BE2C (cell line): ENCODE data around the gene ZNF662.

Experiments
- DNase-seq: peaks from one replicate; pipeline ENCODE4 v3.0.0-alpha.2; 2020
- H3K27me3 ChIP-seq: fragments of 250-450 bp; sonication (Bioruptor Pico); 2 replicates; pipeline ENCODE4 v1.5.1; 2020; ENCODE audit warnings: mild to moderate bottlenecking
- H3K36me3 ChIP-seq: fragments of 250-450 bp; sonication (Bioruptor Pico); 2 replicates; pipeline ENCODE4 v1.5.1; 2020; ENCODE audit warnings: mild to moderate bottlenecking
- H3K4me1 ChIP-seq: fragments of 250-450 bp; sonication (Bioruptor Pico); 2 replicates; pipeline ENCODE4 v1.5.1; 2020
- H3K4me3 ChIP-seq: 2 replicates; pipeline ENCODE4 v1.5.1; 2011; ENCODE audit warnings: low read depth, low read length
- H3K9me3 ChIP-seq: fragments of 250-450 bp; sonication (Bioruptor Pico); 2 replicates; pipeline ENCODE4 v1.5.1; 2020
- TF ChIP-seq, protein P1 (sequence below): IDR thresholded peaks from 2 replicates; pipeline ENCODE4 v1.5.1; 2012; ENCODE audit warnings: mild to moderate bottlenecking, low read depth, low read length

ZNF662 gene

GRCh38 chr3:42871592-42872196, 34.2 kb upstream of the ZNF662 start:
- Histone ChIP-seq H3K27me3 (no peaks in the 10 kb centered on the region), H3K4me1 (peaks cover 13% of the 10 kb centered on the region), H3K9me3 (no peaks in the 10 kb centered on the region), H3K36me3 (no peaks in the 10 kb centered on the region), H3K4me3 (peak overlapping the region; percentile 16; the same call in 1 of the 2 replicates)
- TF ChIP-seq, protein P1, sequence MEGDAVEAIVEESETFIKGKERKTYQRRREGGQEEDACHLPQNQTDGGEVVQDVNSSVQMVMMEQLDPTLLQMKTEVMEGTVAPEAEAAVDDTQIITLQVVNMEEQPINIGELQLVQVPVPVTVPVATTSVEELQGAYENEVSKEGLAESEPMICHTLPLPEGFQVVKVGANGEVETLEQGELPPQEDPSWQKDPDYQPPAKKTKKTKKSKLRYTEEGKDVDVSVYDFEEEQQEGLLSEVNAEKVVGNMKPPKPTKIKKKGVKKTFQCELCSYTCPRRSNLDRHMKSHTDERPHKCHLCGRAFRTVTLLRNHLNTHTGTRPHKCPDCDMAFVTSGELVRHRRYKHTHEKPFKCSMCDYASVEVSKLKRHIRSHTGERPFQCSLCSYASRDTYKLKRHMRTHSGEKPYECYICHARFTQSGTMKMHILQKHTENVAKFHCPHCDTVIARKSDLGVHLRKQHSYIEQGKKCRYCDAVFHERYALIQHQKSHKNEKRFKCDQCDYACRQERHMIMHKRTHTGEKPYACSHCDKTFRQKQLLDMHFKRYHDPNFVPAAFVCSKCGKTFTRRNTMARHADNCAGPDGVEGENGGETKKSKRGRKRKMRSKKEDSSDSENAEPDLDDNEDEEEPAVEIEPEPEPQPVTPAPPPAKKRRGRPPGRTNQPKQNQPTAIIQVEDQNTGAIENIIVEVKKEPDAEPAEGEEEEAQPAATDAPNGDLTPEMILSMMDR = no peak
- DNase-seq = peak; percentile 74

GRCh38 chr3:42872718-42873117, 33.2 kb upstream of the ZNF662 start:
- TF ChIP-seq, protein P1 = no peak
- peaks cover 13% of the 10 kb centered on the region for H3K4me1 ChIP-seq
- H3K36me3 ChIP-seq = no peaks in the 10 kb centered on the region
- no peaks in the 10 kb centered on the region for H3K9me3 ChIP-seq
- H3K27me3 ChIP-seq = no peaks in the 10 kb centered on the region
- no peak for DNase-seq
- no peak overlapping the region for H3K4me3 ChIP-seq

GRCh38 chr3:42873221-42873982, 32.5 kb upstream of the ZNF662 start:
- no peak for DNase-seq
- no peaks in the 10 kb centered on the region for H3K9me3 ChIP-seq
- no peaks in the 10 kb centered on the region for H3K36me3 ChIP-seq
- TF ChIP-seq, protein P1 = no peak
- no peak overlapping the region for H3K4me3 ChIP-seq
- H3K27me3 ChIP-seq = no peaks in the 10 kb centered on the region
- H3K4me1 ChIP-seq = peaks cover 13% of the 10 kb centered on the region

DNA sequence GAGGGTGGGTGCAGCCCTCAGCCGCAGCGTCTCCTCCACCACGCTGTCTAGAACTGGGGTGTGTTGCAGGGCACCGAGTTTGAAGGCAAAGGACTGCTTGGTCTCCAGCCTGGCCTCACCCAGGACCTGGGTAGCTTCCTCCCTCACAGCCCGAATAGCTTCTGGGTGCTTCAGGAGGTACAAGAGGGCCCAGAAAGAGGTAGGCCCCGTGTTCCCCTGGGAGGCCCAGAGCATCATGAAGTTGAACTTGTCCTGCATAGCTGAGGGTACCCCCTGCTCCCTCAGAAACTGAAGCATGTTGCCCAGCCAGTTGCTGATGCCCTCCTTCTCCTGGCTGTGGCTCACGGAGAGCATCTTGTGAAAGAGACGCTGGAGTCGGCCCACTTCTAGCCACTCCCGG, 31.2 kb upstream of the ZNF662 start:
- peaks cover 13% of the 10 kb centered on the region for H3K4me1 ChIP-seq
- no peak for DNase-seq
- no peaks in the 10 kb centered on the region for H3K27me3 ChIP-seq
- H3K36me3 ChIP-seq = no peaks in the 10 kb centered on the region
- H3K9me3 ChIP-seq = no peaks in the 10 kb centered on the region
- TF ChIP-seq, protein P1 = no peak
- no peak overlapping the region for H3K4me3 ChIP-seq

DNA sequence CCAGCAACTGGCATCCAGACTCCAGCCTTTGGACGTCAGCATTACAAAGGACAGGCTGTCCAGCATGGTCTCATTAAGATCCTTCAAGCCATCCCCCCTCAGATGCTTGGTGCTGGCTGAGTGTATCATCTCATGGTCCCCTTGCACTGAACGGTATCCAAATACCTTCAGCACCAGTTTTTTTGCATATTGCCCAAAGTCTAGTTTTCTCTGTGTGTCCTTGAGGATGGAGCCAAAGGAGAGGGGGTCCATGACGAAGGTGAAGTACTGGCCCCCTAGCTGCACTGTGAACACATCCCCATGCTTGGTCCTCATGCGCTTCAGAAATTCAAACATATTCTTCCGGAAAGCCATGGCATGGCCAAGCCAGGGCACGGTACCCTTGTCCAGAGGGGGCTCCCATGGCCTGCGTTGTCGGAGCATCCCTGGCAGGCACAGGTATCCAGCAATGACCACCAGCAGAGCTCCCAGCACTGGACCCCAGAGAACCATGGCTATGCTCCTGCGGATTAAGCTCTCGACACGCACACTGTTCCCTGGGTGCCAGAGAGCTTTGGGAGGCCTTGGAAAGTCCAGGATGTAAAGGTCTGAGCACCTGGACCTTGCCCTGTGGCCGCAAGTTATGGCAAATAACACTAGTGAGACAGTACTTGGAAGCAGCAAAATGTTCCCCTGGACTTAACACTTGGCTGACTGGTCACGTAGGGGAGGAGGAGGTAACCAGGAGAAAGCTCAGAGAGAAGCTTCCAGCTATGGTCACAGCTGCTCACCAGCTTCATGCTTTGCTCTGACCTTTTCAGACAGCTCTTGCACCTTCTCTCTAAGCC, 30.4 kb upstream of the ZNF662 start, which contains the start of gene CYP8B1:
TSS of gene CYP8B1 (minus strand) at position 555 of the 827 bp plus-strand sequence. CDS start at position 492, 63 bp downstream.
- Histone ChIP-seq H3K4me3 (no peak within 1 kb of the TSS), H3K9me3 (no peaks in the 10 kb centered on the region), H3K27me3 (no peaks in the 10 kb centered on the region), H3K4me1 (peaks cover 13% of the 10 kb centered on the region), H3K36me3 (no peaks in the 10 kb centered on the region)
- DNase-seq = no peak
- TF ChIP-seq, protein P1 = no peak
